Tibial nerve (tissue), 3 donors: ENCODE measurements around the gene PIEZO1.
"Not testable (repeated sequence)": the region's sequence is repeated elsewhere in the genome, so short reads cannot be mapped to it uniquely, and the experiment has no call there.

Source experiments
- CTCF ChIP-seq, 5 experiments: fragments of 200-600 bp in 3 of 5; fragments of 450-650 bp in 2 of 5; sonication (generic) in 3 of 5; IDR thresholded peaks; one replicate each; pipeline ENCODE4 v1.5.1; 2016 to 2019; ENCODE audit warnings: antibody characterized with exemption in 5 of 5, mild to moderate bottlenecking in 3 of 5, moderate library complexity in 2 of 5
- POLR2A ChIP-seq, 2 donors: fragments of 450-650 bp; IDR thresholded peaks; one replicate each; pipeline ENCODE4 v1.6.1; 2017; ENCODE audit warnings: antibody characterized with exemption in 2 of 2, mild to moderate bottlenecking in 2 of 2, moderate library complexity in 2 of 2

- TF ChIP-seq CTCF, POLR2A (IDR thresholded peaks at IDR 0.05): not testable (repeated sequence)
These were observed 38.6 kb upstream of the PIEZO1 start for GRCh38 chr16:88823646-88824045.
